ENCODE data around the gene LPAR2. TPM values are rescaled to one million over a fixed set of nuclear protein-coding genes. Genes with fewer than 3 reads are reported as not detected.
A peak's percentile ranks its signal among the peaks of the same experiment; 100 is the strongest.

The LPAR2 gene
- total and polyA plus RNA-seq, 2 of the 13 experiments (the other 11 are each of a cell fraction or from before 2014, with no cell fraction given): 0.86 to 3.6 TPM

DNA sequence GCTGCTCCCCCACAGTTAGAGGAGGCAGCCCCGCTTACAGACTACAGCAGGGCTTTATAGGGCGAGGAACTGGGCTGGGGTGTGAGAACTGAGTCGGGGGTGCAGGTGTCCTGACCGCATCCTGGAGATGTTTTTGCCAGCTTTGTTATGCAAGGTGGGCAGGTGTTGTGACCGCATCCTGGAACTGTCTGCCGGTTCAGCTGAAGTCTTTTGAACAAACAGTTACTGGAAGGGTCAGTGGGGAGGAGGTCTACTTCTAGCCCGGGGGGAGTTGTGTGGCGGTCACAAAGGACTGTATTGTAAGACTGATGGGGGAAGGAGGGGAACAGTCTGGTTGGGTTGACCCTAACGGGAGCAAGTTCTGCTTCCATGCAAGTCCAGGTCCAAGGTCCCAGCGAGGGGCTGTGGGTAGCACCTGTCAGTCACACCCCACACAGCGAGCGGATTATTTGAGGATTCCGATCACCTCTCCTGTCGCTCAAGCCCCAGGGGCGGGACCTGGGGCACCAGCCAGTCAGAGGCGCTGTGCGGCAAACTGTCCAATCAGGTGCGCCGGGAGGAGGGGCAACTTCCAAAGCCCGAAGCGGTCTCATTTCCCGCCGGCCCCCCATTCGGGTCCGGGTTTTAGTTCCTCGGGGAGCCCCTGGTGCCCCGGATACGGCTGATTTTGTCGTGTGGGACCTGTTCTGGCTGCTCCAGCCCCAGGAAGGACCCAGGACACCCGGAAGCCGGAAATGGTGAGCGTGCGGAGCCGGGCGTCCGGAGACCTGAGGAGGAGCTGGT is 40.4 kb upstream of the LPAR2 start, which contains the start of gene ZNF101 (continued):
- TF ChIP-seq, protein P1, sequence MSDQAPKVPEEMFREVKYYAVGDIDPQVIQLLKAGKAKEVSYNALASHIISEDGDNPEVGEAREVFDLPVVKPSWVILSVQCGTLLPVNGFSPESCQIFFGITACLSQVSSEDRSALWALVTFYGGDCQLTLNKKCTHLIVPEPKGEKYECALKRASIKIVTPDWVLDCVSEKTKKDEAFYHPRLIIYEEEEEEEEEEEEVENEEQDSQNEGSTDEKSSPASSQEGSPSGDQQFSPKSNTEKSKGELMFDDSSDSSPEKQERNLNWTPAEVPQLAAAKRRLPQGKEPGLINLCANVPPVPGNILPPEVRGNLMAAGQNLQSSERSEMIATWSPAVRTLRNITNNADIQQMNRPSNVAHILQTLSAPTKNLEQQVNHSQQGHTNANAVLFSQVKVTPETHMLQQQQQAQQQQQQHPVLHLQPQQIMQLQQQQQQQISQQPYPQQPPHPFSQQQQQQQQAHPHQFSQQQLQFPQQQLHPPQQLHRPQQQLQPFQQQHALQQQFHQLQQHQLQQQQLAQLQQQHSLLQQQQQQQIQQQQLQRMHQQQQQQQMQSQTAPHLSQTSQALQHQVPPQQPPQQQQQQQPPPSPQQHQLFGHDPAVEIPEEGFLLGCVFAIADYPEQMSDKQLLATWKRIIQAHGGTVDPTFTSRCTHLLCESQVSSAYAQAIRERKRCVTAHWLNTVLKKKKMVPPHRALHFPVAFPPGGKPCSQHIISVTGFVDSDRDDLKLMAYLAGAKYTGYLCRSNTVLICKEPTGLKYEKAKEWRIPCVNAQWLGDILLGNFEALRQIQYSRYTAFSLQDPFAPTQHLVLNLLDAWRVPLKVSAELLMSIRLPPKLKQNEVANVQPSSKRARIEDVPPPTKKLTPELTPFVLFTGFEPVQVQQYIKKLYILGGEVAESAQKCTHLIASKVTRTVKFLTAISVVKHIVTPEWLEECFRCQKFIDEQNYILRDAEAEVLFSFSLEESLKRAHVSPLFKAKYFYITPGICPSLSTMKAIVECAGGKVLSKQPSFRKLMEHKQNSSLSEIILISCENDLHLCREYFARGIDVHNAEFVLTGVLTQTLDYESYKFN (CRISPR knock-in tag; conservative IDR thresholded peaks at IDR 0.05): peak; percentile 92
- TF ChIP-seq, protein P2, sequence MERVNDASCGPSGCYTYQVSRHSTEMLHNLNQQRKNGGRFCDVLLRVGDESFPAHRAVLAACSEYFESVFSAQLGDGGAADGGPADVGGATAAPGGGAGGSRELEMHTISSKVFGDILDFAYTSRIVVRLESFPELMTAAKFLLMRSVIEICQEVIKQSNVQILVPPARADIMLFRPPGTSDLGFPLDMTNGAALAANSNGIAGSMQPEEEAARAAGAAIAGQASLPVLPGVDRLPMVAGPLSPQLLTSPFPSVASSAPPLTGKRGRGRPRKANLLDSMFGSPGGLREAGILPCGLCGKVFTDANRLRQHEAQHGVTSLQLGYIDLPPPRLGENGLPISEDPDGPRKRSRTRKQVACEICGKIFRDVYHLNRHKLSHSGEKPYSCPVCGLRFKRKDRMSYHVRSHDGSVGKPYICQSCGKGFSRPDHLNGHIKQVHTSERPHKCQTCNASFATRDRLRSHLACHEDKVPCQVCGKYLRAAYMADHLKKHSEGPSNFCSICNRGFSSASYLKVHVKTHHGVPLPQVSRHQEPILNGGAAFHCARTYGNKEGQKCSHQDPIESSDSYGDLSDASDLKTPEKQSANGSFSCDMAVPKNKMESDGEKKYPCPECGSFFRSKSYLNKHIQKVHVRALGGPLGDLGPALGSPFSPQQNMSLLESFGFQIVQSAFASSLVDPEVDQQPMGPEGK (CRISPR knock-in tag; IDR thresholded peaks at IDR 0.05): peak; percentile 97
- TF ChIP-seq RAD21 (CRISPR knock-in tag; IDR thresholded peaks at IDR 0.05) (peak; percentile 33; the same call in 1 of the 2 replicates), ZNF629 (CRISPR knock-in tag; conservative IDR thresholded peaks at IDR 0.05) (0 out of 2 replicates have a peak, but pooled peaks have one; percentile 15), SRSF4 (IDR thresholded peaks at IDR 0.05; ENCODE audit: low read depth, low read length, poor library complexity, severe bottlenecking) (no peak), NR2F1 (CRISPR knock-in tag; IDR thresholded peaks at IDR 0.05) (peak; percentile 43 to 57; a peak in 2 of 4 replicates), ZNF75D (CRISPR knock-in tag; IDR thresholded peaks at IDR 0.05; ENCODE audit: borderline replicate concordance) (no peak), ZBTB21 (CRISPR knock-in tag; IDR thresholded peaks at IDR 0.05) (peak; percentile 53; the same call in 1 of the 2 replicates), SMAD3 (CRISPR knock-in tag; IDR thresholded peaks at IDR 0.05) (peak; percentile 64; the same call in 1 of the 2 replicates), ZNF337 (CRISPR knock-in tag; IDR thresholded peaks at IDR 0.05; ENCODE audit: borderline replicate concordance, low read depth) (no peak), YEATS4 (CRISPR knock-in tag; IDR thresholded peaks at IDR 0.05; ENCODE audit: borderline replicate concordance) (no peak; the same call in 1 of the 2 replicates), ZFAT (CRISPR knock-in tag; conservative IDR thresholded peaks at IDR 0.05) (no peak), ZNF546 (CRISPR knock-in tag; conservative IDR thresholded peaks at IDR 0.05) (0 out of 2 replicates have a peak, but pooled peaks have one; percentile 47), RXRB (CRISPR knock-in tag; IDR thresholded peaks at IDR 0.05; ENCODE audit: borderline replicate concordance) (peak; percentile 91), MYC (CRISPR knock-in tag; IDR thresholded peaks at IDR 0.05; ENCODE audit: borderline replicate concordance) (peak; percentile 47; the same call in 1 of the 2 replicates), HOXD1 (CRISPR knock-in tag; IDR thresholded peaks at IDR 0.05) (no peak; the same call in 1 of the 2 replicates), TBP (CRISPR knock-in tag; IDR thresholded peaks at IDR 0.05) (no peak), NKX3-1 (CRISPR knock-in tag; IDR thresholded peaks at IDR 0.05) (no peak), ZBTB20 (CRISPR knock-in tag; IDR thresholded peaks at IDR 0.05; ENCODE audit: borderline replicate concordance, low read depth) (no peak), CENPT (CRISPR knock-in tag; IDR thresholded peaks at IDR 0.05; ENCODE audit: low read depth) (no peak), CHCHD3 (CRISPR knock-in tag; IDR thresholded peaks at IDR 0.05) (no peak), BRD4 (CRISPR knock-in tag; IDR thresholded peaks at IDR 0.05) (peak; percentile 45; the same call in 1 of the 2 replicates), POLR2AphosphoS2 (IDR thresholded peaks at IDR 0.05; ENCODE audit: low read depth, low read length) (no peak)
- TF ChIP-seq, protein P3, sequence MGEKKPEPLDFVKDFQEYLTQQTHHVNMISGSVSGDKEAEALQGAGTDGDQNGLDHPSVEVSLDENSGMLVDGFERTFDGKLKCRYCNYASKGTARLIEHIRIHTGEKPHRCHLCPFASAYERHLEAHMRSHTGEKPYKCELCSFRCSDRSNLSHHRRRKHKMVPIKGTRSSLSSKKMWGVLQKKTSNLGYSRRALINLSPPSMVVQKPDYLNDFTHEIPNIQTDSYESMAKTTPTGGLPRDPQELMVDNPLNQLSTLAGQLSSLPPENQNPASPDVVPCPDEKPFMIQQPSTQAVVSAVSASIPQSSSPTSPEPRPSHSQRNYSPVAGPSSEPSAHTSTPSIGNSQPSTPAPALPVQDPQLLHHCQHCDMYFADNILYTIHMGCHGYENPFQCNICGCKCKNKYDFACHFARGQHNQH (CRISPR knock-in tag; IDR thresholded peaks at IDR 0.05): peak; percentile 76

All from HepG2 (cell line).